SK-N-SH (cell line): ENCODE measurements around the gene YBX1. TPM values are rescaled to one million over a fixed set of nuclear protein-coding genes. Genes with fewer than 3 reads are reported as not detected.
A peak's percentile ranks its signal among the peaks of the same experiment; 100 is the strongest.

Source experiments
- CTCF ChIA-PET: fragments of 300-600, 350-600 bp; formaldehyde crosslinking; extraction: SDS; loops from one replicate; lab custom pipeline; 2021; lab: Yijun Ruan, JAX
- POLR2A ChIA-PET: fragments of 350-600 bp; sonication (Branson Sonifier 250); formaldehyde crosslinking; extraction: SDS; loops from one replicate; lab custom pipeline; 2020; ENCODE audit warnings: antibody characterized with exemption, inconsistent platforms; lab: Yijun Ruan, JAX
- DNase-seq: peaks from one replicate; pipeline ENCODE4 v3.0.0; 2012
- H2AFZ ChIP-seq: fragments of 200-600 bp; sonication (generic); 2 replicates; pipeline ENCODE4 v1.8.1; 2016; ENCODE audit warnings: antibody characterized with exemption, mild to moderate bottlenecking, low read depth
- H3F3A ChIP-seq: fragments of 200-600 bp; sonication (generic); replicated peaks from 2 replicates; pipeline ENCODE3; 2016; ENCODE audit warnings: antibody characterized with exemption, mild to moderate bottlenecking; ENCODE audit not compliant: insufficient read depth
- H3K27ac ChIP-seq, 2 experiments: fragments of 200-500 bp in 1 of 2; fragments of 200-600 bp in 1 of 2; sonication (Bioruptor generic) in 1 of 2; sonication (generic), shearing (Covaris generic) in 1 of 2; 2 replicates each; pipeline versions ENCODE4 v1.5.1 to v1.6.1; 2014 to 2016; ENCODE audit warnings: low read depth in 2 of 2, inconsistent platforms in 1 of 2, low read length in 1 of 2, mild to moderate bottlenecking in 1 of 2, mixed read lengths in 1 of 2
- H3K27me3 ChIP-seq: fragments of 200-600 bp; sonication (generic), shearing (Covaris generic); 2 replicates; pipeline ENCODE4 v1.6.1; 2016; ENCODE audit warnings: mixed run types; ENCODE audit not compliant: insufficient read depth
- H3K36me3 ChIP-seq, 2 experiments: fragments of 200-500 bp in 1 of 2; fragments of 200-600 bp in 1 of 2; sonication (Bioruptor generic) in 1 of 2; sonication (generic) in 1 of 2; replicated peaks in 1 of 2; 2 replicates each; pipeline versions ENCODE3 to v1.5.1; 2014 to 2016; ENCODE audit warnings: low read length in 1 of 2, mild to moderate bottlenecking in 1 of 2; ENCODE audit not compliant: insufficient read depth in 2 of 2, control insufficient read depth in 1 of 2
- H3K4me1 ChIP-seq, 2 experiments: fragments of 200-500 bp in 1 of 2; fragments of 200-600 bp in 1 of 2; sonication (Bioruptor generic) in 1 of 2; sonication (generic), shearing (Covaris generic) in 1 of 2; 2 replicates each; pipeline versions ENCODE4 v1.5.1 to v1.6.1; 2014 to 2016; ENCODE audit warnings: low read depth in 1 of 2, low read length in 1 of 2, mixed run types in 1 of 2; ENCODE audit not compliant: insufficient read depth in 2 of 2, control insufficient read depth in 1 of 2
- H3K4me2 ChIP-seq: fragments of 200-600 bp; sonication (generic), shearing (Covaris generic); 2 replicates; pipeline ENCODE4 v1.6.1; 2017; ENCODE audit warnings: mixed run types
- H3K4me3 ChIP-seq, 2 experiments: fragments of 200-500 bp in 1 of 2; fragments of 200-600 bp in 1 of 2; sonication (Bioruptor generic) in 1 of 2; sonication (generic), shearing (Covaris generic) in 1 of 2; 2 replicates each; pipeline versions ENCODE4 v1.5.1 to v1.8.1; 2014 to 2016; ENCODE audit warnings: low read depth in 2 of 2, inconsistent platforms in 1 of 2, low read length in 1 of 2, mild to moderate bottlenecking in 1 of 2, mixed read lengths in 1 of 2, moderate library complexity in 1 of 2
- H3K79me2 ChIP-seq: fragments of 200-600 bp; sonication (generic); 2 replicates; pipeline ENCODE4 v1.8.1; 2017; ENCODE audit warnings: mild to moderate bottlenecking; ENCODE audit not compliant: insufficient read depth
- H3K9ac ChIP-seq: fragments of 200-600 bp; sonication (generic); 2 replicates; pipeline ENCODE4 v1.6.1; 2017; ENCODE audit warnings: mixed run types
- H3K9me2 ChIP-seq: fragments of 200-600 bp; sonication (generic); 2 replicates; pipeline ENCODE4 v1.6.1; 2017; ENCODE audit warnings: mixed run types
- H3K9me3 ChIP-seq: fragments of 200-600 bp; sonication (generic); 2 replicates; pipeline ENCODE4 v1.6.1; 2017; ENCODE audit warnings: mixed run types, mild to moderate bottlenecking, moderate library complexity
- H4K20me1 ChIP-seq: fragments of 200-600 bp; sonication (generic); 2 replicates; pipeline ENCODE4 v1.6.1; 2017; ENCODE audit warnings: mild to moderate bottlenecking, mixed run types; ENCODE audit not compliant: insufficient read depth
- CHD2 ChIP-seq: fragments of 150-350 bp; IDR thresholded peaks from 2 replicates; pipeline ENCODE4 v1.6.1; 2018; ENCODE audit warnings: low read length; ENCODE audit not compliant: partially characterized antibody
- ELF1 ChIP-seq: IDR thresholded peaks from 2 replicates; pipeline ENCODE4 v1.4.0; 2012
- EP300 ChIP-seq, 2 experiments: IDR thresholded peaks; 2 replicates each; pipeline versions ENCODE4 v1.4.0 to v1.6.1; 2012; ENCODE audit warnings: borderline replicate concordance in 1 of 2, low read depth in 1 of 2, low read length in 1 of 2
- EZH2phosphoT487 ChIP-seq: fragments of 200-600 bp; sonication (generic); IDR thresholded peaks from 2 replicates; pipeline ENCODE4 v1.6.1; 2017; ENCODE audit warnings: low read depth, mixed run types, mild to moderate bottlenecking, antibody characterized with exemption, moderate library complexity, borderline replicate concordance
- FOSL2 ChIP-seq: IDR thresholded peaks from 2 replicates; pipeline ENCODE4 v1.4.0; 2012; ENCODE audit warnings: low read depth, mild to moderate bottlenecking, moderate library complexity, borderline replicate concordance
- FOXM1 ChIP-seq: IDR thresholded peaks from 2 replicates; pipeline ENCODE4 v1.4.0; 2012; ENCODE audit warnings: low read depth, mild to moderate bottlenecking
- GATA2 ChIP-seq: sonication (generic); formaldehyde crosslinking; IDR thresholded peaks from 2 replicates; pipeline ENCODE4 v1.5.0; 2020; ENCODE audit warnings: mild to moderate bottlenecking, missing genetic modification reagents
- JUND ChIP-seq: IDR thresholded peaks from 2 replicates; pipeline ENCODE4 v1.4.0; 2012
- MEF2A ChIP-seq: IDR thresholded peaks from 2 replicates; pipeline ENCODE4 v1.4.0; 2012; ENCODE audit warnings: low read depth, borderline replicate concordance
- MXI1 ChIP-seq: IDR thresholded peaks from 2 replicates; pipeline ENCODE4 v1.6.1; 2012; ENCODE audit warnings: mild to moderate bottlenecking, low read depth, low read length, improper control_type of control experiment
- NFIC ChIP-seq: IDR thresholded peaks from 2 replicates; pipeline ENCODE4 v1.4.0; 2012; ENCODE audit warnings: borderline replicate concordance
- PBX3 ChIP-seq: IDR thresholded peaks from 2 replicates; pipeline ENCODE4; 2012
- POLR2AphosphoS5 ChIP-seq: IDR thresholded peaks from 2 replicates; pipeline ENCODE4 v1.6.1; 2012; ENCODE audit warnings: low read depth, low read length
- RAD21 ChIP-seq: IDR thresholded peaks from 2 replicates; pipeline ENCODE4 v1.6.1; 2012; ENCODE audit warnings: mild to moderate bottlenecking, low read length
- RCOR1 ChIP-seq: fragments of 150-350 bp; IDR thresholded peaks from 2 replicates; pipeline ENCODE4 v1.6.1; 2017; ENCODE audit warnings: antibody characterized with exemption, low read length
- REST ChIP-seq: IDR thresholded peaks from 2 replicates; pipeline ENCODE4 v1.6.1; 2012; ENCODE audit warnings: mild to moderate bottlenecking, low read depth, low read length, moderate library complexity
- RFX5 ChIP-seq: IDR thresholded peaks from 2 replicates; pipeline ENCODE4 v1.6.1; 2012; ENCODE audit warnings: mild to moderate bottlenecking, improper control_type of control experiment, low read length
- RXRA ChIP-seq: IDR thresholded peaks from 2 replicates; pipeline ENCODE4 v1.4.0; 2012; ENCODE audit warnings: low read depth, mild to moderate bottlenecking, borderline replicate concordance
- SIN3A ChIP-seq: IDR thresholded peaks from 2 replicates; pipeline ENCODE4 v1.6.1; 2012; ENCODE audit warnings: low read depth, mild to moderate bottlenecking, low read length, moderate library complexity, borderline replicate concordance
- SMC3 ChIP-seq: IDR thresholded peaks from 2 replicates; pipeline ENCODE4 v1.6.1; 2012; ENCODE audit warnings: low read depth, low read length, improper control_type of control experiment
- TAF1 ChIP-seq: IDR thresholded peaks from 2 replicates; pipeline ENCODE4 v1.6.1; 2012; ENCODE audit warnings: low read depth, mild to moderate bottlenecking, low read length, moderate library complexity, borderline replicate concordance
- TCF12 ChIP-seq: IDR thresholded peaks from 2 replicates; pipeline ENCODE4 v1.4.0; 2012
- TEAD4 ChIP-seq: IDR thresholded peaks from 2 replicates; pipeline ENCODE4 v1.4.0; 2012; ENCODE audit warnings: mild to moderate bottlenecking, borderline replicate concordance; ENCODE audit not compliant: insufficient read depth
- YY1 ChIP-seq: IDR thresholded peaks from 2 replicates; pipeline ENCODE4 v1.4.0; 2012; ENCODE audit warnings: low read depth, mild to moderate bottlenecking
- WGBS: methylation state at CpG from one replicate; pipeline ENCODE4 v1.1.6; 2017; ENCODE audit warnings: low lambda C conversion rate; 5-methylcytosine and 5-hydroxymethylcytosine counted together
- polyA plus RNA-seq, 3 experiments: library from polyadenylated mRNA; depleted of rRNA; stranded (reverse); fragments of >200 nt; gene quantifications; 2 replicates each; pipeline ENCODE4 v1.2.3, GENCODE V29; 2012
- TF ChIP-seq, protein P1 (sequence below): IDR thresholded peaks from 2 replicates; pipeline ENCODE4 v1.4.0; 2012; ENCODE audit warnings: low read depth, borderline replicate concordance
- TF ChIP-seq, protein P2 (sequence below): IDR thresholded peaks from 2 replicates; pipeline ENCODE4 v1.4.0; 2012; ENCODE audit warnings: low read depth, borderline replicate concordance

YBX1 gene
- polyA plus RNA-seq (2012; rRNA removed) = 419 and 592 TPM in 2 replicates
- polyA plus RNA-seq (2012; cell fraction: cytosol; rRNA removed) = 806 and 838 TPM in 2 replicates
- 201 and 285 TPM in 2 replicates for polyA plus RNA-seq (2012; cell fraction: nucleus; rRNA removed)

- H3K79me2 ChIP-seq = peaks cover 52% of the 10 kb centered on the region
- CTCF ChIA-PET = interaction anchor here (0.8 to 1.9 kb wide), 4 partner anchors 21 to 130 kb away, joined by 3 to 12 read pairs (median 4); no protein-coding TSS in a partner anchor
- TF ChIP-seq FOSL2 (no peak), POLR2AphosphoS5 (peak; percentile 88), TEAD4 (no peak), SMC3 (no peak), EP300 (IDR thresholded peaks at IDR 0.05; ENCODE audit: borderline replicate concordance in 1 of 2, low read depth in 1 of 2, low read length in 1 of 2) (no peak), NFIC (no peak), GATA2 (CRISPR knock-in tag) (no peak), SIN3A (0 out of 2 replicates have a peak, but pooled peaks have one; percentile 62), TCF12 (no peak), MXI1 (peak; percentile 93), CHD2 (peak; percentile 81), TAF1 (peak; percentile 72), RXRA (no peak), FOXM1 (no peak), EZH2phosphoT487 (no peak), JUND (no peak), RCOR1 (no peak), YY1 (peak; percentile 76; the same call in 1 of the 2 replicates), RAD21 (no peak), ELF1 (peak; percentile 48; the same call in 1 of the 2 replicates), PBX3 (peak; percentile 99), MEF2A (no peak), RFX5 (no peak), REST (0 out of 2 replicates have a peak, but pooled peaks have one; percentile 36)
- TF ChIP-seq, protein P1, sequence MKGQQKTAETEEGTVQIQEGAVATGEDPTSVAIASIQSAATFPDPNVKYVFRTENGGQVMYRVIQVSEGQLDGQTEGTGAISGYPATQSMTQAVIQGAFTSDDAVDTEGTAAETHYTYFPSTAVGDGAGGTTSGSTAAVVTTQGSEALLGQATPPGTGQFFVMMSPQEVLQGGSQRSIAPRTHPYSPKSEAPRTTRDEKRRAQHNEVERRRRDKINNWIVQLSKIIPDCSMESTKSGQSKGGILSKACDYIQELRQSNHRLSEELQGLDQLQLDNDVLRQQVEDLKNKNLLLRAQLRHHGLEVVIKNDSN = peak; percentile 97
- TF ChIP-seq, protein P2, sequence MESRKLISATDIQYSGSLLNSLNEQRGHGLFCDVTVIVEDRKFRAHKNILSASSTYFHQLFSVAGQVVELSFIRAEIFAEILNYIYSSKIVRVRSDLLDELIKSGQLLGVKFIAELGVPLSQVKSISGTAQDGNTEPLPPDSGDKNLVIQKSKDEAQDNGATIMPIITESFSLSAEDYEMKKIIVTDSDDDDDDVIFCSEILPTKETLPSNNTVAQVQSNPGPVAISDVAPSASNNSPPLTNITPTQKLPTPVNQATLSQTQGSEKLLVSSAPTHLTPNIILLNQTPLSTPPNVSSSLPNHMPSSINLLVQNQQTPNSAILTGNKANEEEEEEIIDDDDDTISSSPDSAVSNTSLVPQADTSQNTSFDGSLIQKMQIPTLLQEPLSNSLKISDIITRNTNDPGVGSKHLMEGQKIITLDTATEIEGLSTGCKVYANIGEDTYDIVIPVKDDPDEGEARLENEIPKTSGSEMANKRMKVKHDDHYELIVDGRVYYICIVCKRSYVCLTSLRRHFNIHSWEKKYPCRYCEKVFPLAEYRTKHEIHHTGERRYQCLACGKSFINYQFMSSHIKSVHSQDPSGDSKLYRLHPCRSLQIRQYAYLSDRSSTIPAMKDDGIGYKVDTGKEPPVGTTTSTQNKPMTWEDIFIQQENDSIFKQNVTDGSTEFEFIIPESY = no peak
Measured at GRCh38 chr1:42681741-42682483, at the start of gene YBX1. YBX1 (plus strand) TSS chr1:42682418; CDS start chr1:42682566, 148 bp downstream.

More at GRCh38 chr1:42681741-42682483, at the start of gene YBX1:
- H3K9me2 ChIP-seq = no peaks in the 10 kb centered on the region
- POLR2A ChIA-PET = interaction anchor here (0.5 to 2.4 kb wide), 13 partner anchors 8 to 261 kb away, joined by 3 to 14 read pairs (median 4); partner anchors contain the start of genes C1orf50, CCDC30, P3H1 and PPIH
- peak within 1 kb of the TSS; percentile 86 for H2AFZ ChIP-seq
- peak within 1 kb of the TSS; percentile 88 for H3K4me2 ChIP-seq
- H3K9ac ChIP-seq = peak within 1 kb of the TSS; percentile 82
- peak within 1 kb of the TSS; percentile 82 to 97 for H3K27ac ChIP-seq
- peaks cover 39% of the 10 kb centered on the region for H4K20me1 ChIP-seq
- no peaks in the 10 kb centered on the region for H3K9me3 ChIP-seq
- peaks cover 21 to 34% of the 10 kb centered on the region in 2 experiments for H3K36me3 ChIP-seq
- WGBS = 2% methylated on average over 41 of the region's 54 CpGs
- H3K4me3 ChIP-seq = peak within 1 kb of the TSS; percentile 71 to 92
- DNase-seq = peak; percentile 97
- H3F3A ChIP-seq = no peaks in the 10 kb centered on the region
- H3K4me1 ChIP-seq = peaks cover 10 to 27% of the 10 kb centered on the region in 2 experiments; a peak in 3 of 4 replicates
- H3K27me3 ChIP-seq = no peaks in the 10 kb centered on the region
